Measurements from ENCODE around the gene PCNT.

PCNT gene

GRCh38 chr21:46483300-46484295 lies 159.6 kb downstream of the PCNT start:
- no peak for DNase-seq (ENCODE audit: low read depth)

GRCh38 chr21:46486481-46487126 lies 162.6 kb downstream of the PCNT start:
- no peak for DNase-seq (ENCODE audit: low read depth)

DNA sequence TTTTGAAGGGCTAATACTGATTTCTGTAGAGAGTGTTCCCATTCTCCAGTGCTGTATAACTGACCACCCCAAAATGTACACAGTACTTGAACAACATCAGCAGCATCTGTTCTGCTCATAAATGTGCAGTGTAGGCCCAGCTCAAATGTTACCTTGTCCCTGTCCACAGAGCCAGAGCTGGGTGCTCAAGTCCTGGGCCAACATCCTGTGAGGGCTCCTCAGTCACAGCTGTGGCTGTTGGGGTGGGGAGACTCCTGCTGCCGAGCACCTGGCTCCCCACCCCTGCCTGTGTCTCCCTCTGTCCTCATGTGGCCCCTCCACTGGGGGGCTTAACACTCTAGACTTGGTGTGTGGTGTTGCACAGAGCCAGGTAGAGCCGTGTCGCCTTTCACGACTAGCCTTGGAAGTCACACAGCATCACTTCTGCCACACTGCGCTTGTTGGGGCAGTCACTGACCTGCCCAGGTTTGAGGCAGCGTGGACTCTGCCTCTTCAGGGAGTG lies 165.3 kb downstream of the PCNT start:
- DNase-seq (ENCODE audit: low read depth), result no peak

GRCh38 chr21:46489800-46490199 lies 165.8 kb downstream of the PCNT start:
- DNase-seq (ENCODE audit: low read depth), result no peak

- no peak for DNase-seq (ENCODE audit: low read depth)
Measured at GRCh38 chr21:46491553-46491952, 167.6 kb downstream of the PCNT start.

DNA sequence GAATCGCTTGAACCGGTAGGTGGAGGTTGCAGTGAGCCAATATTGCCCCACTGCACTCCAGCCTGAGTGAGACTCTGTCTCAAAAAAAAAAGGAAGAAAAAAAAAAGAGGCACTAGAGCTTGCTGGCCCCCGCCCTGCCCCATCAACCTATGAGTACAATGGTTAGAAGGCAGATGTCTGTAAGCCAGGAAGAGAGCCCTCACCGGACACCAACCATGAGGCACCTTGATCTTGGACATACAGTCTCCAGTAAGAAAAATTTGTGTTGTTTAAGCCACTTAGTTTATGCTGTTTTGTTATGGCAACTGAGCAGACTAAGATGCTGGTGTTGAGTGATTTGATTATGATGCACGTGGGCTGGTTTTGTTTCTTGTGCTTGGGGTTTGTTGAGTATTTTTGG lies 168.9 kb downstream of the PCNT start:
- no peak for DNase-seq (ENCODE audit: low read depth)

DNA sequence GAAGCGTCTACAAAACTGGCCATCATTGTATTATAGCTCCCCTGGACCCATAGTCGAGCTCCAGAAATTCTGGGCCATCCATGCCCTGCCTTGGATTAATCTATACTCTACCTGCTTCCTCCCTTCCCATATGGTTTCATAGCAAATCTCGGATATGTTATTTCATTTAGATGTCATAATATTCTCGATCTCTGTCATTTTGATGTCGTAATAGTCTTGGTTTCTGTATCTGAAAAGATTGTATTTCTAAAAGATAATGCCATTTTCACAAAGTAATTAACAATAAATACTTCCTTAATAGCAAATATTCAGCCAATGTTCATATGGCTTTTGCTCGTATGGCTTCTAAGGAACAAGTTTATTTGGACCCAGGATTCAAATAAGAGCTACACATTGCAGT lies 169.9 kb downstream of the PCNT start:
- no peak for DNase-seq (ENCODE audit: low read depth)

Data from stimulated activated CD8-positive, alpha-beta memory T cell treated with anti-CD3 and anti-CD28 coated beads, Interleukin-12 subunit alpha, Interleukin-12 subunit beta, amount 100 ng/mL, for 4 hours (primary cell).